ENCODE measurements around the gene NAPSA.
"Not testable (repeated sequence)": the region's sequence is repeated elsewhere in the genome, so short reads cannot be mapped to it uniquely, and the experiment has no call there.

- TF ChIP-seq, protein P1, sequence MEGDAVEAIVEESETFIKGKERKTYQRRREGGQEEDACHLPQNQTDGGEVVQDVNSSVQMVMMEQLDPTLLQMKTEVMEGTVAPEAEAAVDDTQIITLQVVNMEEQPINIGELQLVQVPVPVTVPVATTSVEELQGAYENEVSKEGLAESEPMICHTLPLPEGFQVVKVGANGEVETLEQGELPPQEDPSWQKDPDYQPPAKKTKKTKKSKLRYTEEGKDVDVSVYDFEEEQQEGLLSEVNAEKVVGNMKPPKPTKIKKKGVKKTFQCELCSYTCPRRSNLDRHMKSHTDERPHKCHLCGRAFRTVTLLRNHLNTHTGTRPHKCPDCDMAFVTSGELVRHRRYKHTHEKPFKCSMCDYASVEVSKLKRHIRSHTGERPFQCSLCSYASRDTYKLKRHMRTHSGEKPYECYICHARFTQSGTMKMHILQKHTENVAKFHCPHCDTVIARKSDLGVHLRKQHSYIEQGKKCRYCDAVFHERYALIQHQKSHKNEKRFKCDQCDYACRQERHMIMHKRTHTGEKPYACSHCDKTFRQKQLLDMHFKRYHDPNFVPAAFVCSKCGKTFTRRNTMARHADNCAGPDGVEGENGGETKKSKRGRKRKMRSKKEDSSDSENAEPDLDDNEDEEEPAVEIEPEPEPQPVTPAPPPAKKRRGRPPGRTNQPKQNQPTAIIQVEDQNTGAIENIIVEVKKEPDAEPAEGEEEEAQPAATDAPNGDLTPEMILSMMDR (IDR thresholded peaks at IDR 0.05) = not testable (repeated sequence)
- TF ChIP-seq POLR2A (IDR thresholded peaks at IDR 0.05) = not testable (repeated sequence)
These were observed 18.3 kb downstream of the NAPSA start for GRCh38 chr19:50347089-50347581.

Measured in Peyer's patch (tissue), 4 donors.